K562 (cell line): ENCODE measurements around the gene SLC25A1. TPM values are rescaled to one million over a fixed set of nuclear protein-coding genes. Genes with fewer than 3 reads are reported as not detected.

Source experiments
- CBX1 ChIP-seq: sonication (generic); IDR thresholded peaks from 2 replicates; pipeline ENCODE4 v1.6.1; 2016; ENCODE audit warnings: antibody characterized with exemption, low read depth, mild to moderate bottlenecking
- CREB3L1 ChIP-seq: fragments of 450-650 bp; IDR thresholded peaks from 2 replicates; pipeline ENCODE4 v1.6.1; 2014; ENCODE audit warnings: low read depth, mild to moderate bottlenecking, moderate library complexity, borderline replicate concordance
- CXXC5 ChIP-seq: fragments of 250-450 bp; sonication (Bioruptor Pico); IDR thresholded peaks from 2 replicates; pipeline ENCODE4 v1.8.0; 2022; ENCODE audit warnings: inconsistent platforms, mild to moderate bottlenecking, moderate library complexity
- HDGF ChIP-seq: fragments of 450-650 bp; IDR thresholded peaks from 2 replicates; pipeline ENCODE4 v1.6.1; 2016
- HNRNPUL1 ChIP-seq: fragments of 200-400 bp; formaldehyde crosslinking; IDR thresholded peaks from 2 replicates; pipeline ENCODE4 v1.6.1; 2017; ENCODE audit warnings: low read length
- KLF6 ChIP-seq: fragments of 250-450 bp; sonication (Bioruptor Pico); IDR thresholded peaks from 2 replicates; pipeline ENCODE4 v1.4.0; 2020; ENCODE audit warnings: mild to moderate bottlenecking, moderate library complexity, borderline replicate concordance
- MAFK ChIP-seq: IDR thresholded peaks from 2 replicates; pipeline ENCODE4 v1.6.1; 2011; ENCODE audit warnings: low read length, improper control_type of control experiment
- MAX ChIP-seq: sonication (generic); formaldehyde crosslinking; IDR thresholded peaks from 2 replicates; pipeline ENCODE4 v1.9.0; 2022; ENCODE audit warnings: mild to moderate bottlenecking, missing genetic modification reagents
- PHF8 ChIP-seq: fragments of 200-600 bp; sonication (generic); IDR thresholded peaks from 2 replicates; pipeline ENCODE4 v1.6.1; 2012; ENCODE audit warnings: mixed run types, mild to moderate bottlenecking, inconsistent platforms, low read length, moderate library complexity, borderline replicate concordance
- RBM14 ChIP-seq: fragments of 200-400 bp; formaldehyde crosslinking; IDR thresholded peaks from 2 replicates; pipeline ENCODE4 v1.6.1; 2018; ENCODE audit warnings: low read depth, mild to moderate bottlenecking, low read length, moderate library complexity, borderline replicate concordance; ENCODE audit not compliant: insufficient read depth
- RNF2 ChIP-seq: sonication (generic); IDR thresholded peaks from 2 replicates; pipeline ENCODE4 v1.6.1; 2016
- SMARCB1 ChIP-seq: IDR thresholded peaks from 2 replicates; pipeline ENCODE4 v1.6.1; 2011; ENCODE audit warnings: improper control_type of control experiment, low read depth; ENCODE audit not compliant: insufficient read length
- SMARCC2 ChIP-seq: fragments of 450-650 bp; IDR thresholded peaks from 2 replicates; pipeline ENCODE4 v1.6.1; 2017; ENCODE audit warnings: antibody characterized with exemption, moderate library complexity, mild to moderate bottlenecking, low read depth
- SNAPC5 ChIP-seq: fragments of 250-450 bp; sonication (Bioruptor Pico); IDR thresholded peaks from 2 replicates; pipeline ENCODE4 v1.8.0; 2021; ENCODE audit warnings: moderate library complexity, mild to moderate bottlenecking, inconsistent platforms
- ZKSCAN1 ChIP-seq: fragments of 150-350 bp; IDR thresholded peaks from 2 replicates; pipeline ENCODE4 v1.6.1; 2016; ENCODE audit warnings: low read depth, low read length
- ZNF133 ChIP-seq: fragments of 250-450 bp; sonication (Bioruptor Pico); IDR thresholded peaks from 2 replicates; pipeline ENCODE4 v1.4.0; 2020; ENCODE audit warnings: mild to moderate bottlenecking
- ZNF140 ChIP-seq: fragments of 250-450 bp; sonication (Bioruptor Pico); IDR thresholded peaks from 2 replicates; pipeline ENCODE4 v1.8.0; 2021; ENCODE audit warnings: moderate library complexity, mild to moderate bottlenecking, inconsistent platforms
- ZNF212 ChIP-seq: fragments of 450-650 bp; formaldehyde crosslinking; IDR thresholded peaks from 2 replicates; pipeline ENCODE4 v1.4.0; 2020; ENCODE audit warnings: mild to moderate bottlenecking
- ZNF592 ChIP-seq: fragments of 450-650 bp; IDR thresholded peaks from 2 replicates; pipeline ENCODE4 v1.6.1; 2017; ENCODE audit warnings: antibody characterized with exemption, mild to moderate bottlenecking
- ZNF668 ChIP-seq: fragments of 250-450 bp; sonication (Bioruptor Pico); IDR thresholded peaks from 2 replicates; pipeline ENCODE4 v1.8.0; 2022; ENCODE audit warnings: mild to moderate bottlenecking, inconsistent platforms
- ZNF740 ChIP-seq, 3 experiments: fragments of 200-800 bp in 1 of 3; sonication (Bioruptor generic) in 1 of 3; sonication (generic) in 1 of 3; formaldehyde crosslinking in 1 of 3; IDR thresholded peaks; 2 replicates each; pipeline versions ENCODE4 v1.6.1 to v1.8.0; 2016 to 2022; ENCODE audit warnings: mild to moderate bottlenecking in 2 of 3, missing compliant biosample characterization in 2 of 3, missing genetic modification characterization in 2 of 3, missing genetic modification reagents in 1 of 3
- ZNF75A ChIP-seq: fragments of 450-650 bp; formaldehyde crosslinking; IDR thresholded peaks from 2 replicates; pipeline ENCODE4 v1.4.0; 2020; ENCODE audit warnings: mild to moderate bottlenecking
- polyA plus RNA-seq, 8 experiments: library from polyadenylated mRNA; depleted of rRNA in 4 of 8; stranded (reverse) in 5 of 8; unstranded in 3 of 8; fragments of >200 nt; fragmentation: Nextera tagmentation in 2 of 8; fragmentation: Illumina TruSeq in 1 of 8; extraction: Ambion mirVana in 2 of 8; extraction: Trizol in 1 of 8; gene quantifications; 2 replicates each; pipeline versions ENCODE4 v1.2.1 to v1.2.3, GENCODE V29; 2011 to 2014; ENCODE audit warnings: inconsistent platforms in 1 of 8, missing spikeins in 1 of 8
- total RNA-seq, 7 experiments: library from RNA; depleted of rRNA in 6 of 7; stranded (reverse); fragments of >200 nt in 6 of 7; fragmentation: Illumina TruSeq in 2 of 7; extraction: Trizol in 2 of 7; gene quantifications; 2 replicates each; pipeline versions ENCODE4 v1.2.1 to v1.2.3, GENCODE V29; 2011 to 2021; ENCODE audit warnings: low replicate concordance in 1 of 7

Gene SLC25A1
- total and polyA plus RNA-seq, 9 of the 15 experiments (the other 6 are each of a cell fraction or from before 2014, with no cell fraction given) = 11.0 to 408 (median 110) TPM

DNA sequence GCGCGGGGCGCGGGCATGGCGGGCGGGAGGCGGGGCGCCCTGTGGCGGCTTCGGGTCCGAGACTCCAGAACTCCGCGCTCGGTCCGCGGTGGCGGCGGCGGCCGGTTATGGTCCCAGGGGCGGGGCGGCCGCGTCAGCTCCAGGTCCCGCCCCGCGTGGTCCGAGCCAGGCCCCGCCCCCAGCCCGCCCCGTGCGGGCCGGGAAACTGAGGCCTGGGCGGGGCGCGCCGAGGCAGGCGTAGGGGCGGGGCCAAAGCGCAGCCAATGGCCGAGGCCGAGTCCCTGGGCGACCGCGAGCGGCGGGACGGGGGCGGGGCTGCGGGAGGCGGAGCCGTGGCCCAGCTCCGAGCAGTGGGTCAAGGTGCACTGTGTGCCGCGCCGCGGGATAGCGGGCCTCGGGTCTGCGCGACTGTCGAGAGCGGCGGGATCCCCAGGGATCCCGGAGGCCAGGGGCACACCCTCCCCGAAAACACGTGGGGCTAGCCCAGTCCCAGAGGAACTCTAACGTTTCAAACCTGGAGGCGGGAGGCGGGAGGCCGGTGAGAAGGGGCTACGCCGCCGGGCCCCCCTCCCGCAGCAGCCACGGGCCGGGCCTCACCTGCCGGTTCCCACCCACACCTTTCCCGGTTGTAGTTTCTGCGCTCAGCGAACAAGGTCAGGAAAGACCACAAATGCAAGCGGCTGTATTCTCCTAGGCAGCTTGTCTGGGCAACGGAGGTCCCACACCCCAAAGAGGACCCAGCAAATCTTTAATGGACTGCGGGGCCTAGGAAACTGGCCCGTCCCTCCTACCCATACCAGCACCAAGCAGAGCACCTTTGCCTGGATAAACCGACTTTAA is at the start of gene SLC25A1 (continued):
- no peak for TF ChIP-seq MAX (CRISPR knock-in tag)
- no peak for TF ChIP-seq CREB3L1
- no peak for TF ChIP-seq RNF2
- no peak for TF ChIP-seq CBX1
- no peak for TF ChIP-seq ZNF75A (CRISPR knock-in tag)
- TF ChIP-seq PHF8 = peak; percentile 84
- TF ChIP-seq HNRNPUL1 = no peak
- no peak for TF ChIP-seq SNAPC5
- peak; percentile 94 for TF ChIP-seq CXXC5 (CRISPR knock-in tag)
- no peak for TF ChIP-seq ZNF740 (CRISPR knock-in tag; IDR thresholded peaks at IDR 0.05)
- no peak for TF ChIP-seq ZNF740 (tag; IDR thresholded peaks at IDR 0.05)
- 0 out of 2 replicates have a peak, but pooled peaks have one; percentile 7 for TF ChIP-seq ZNF133 (CRISPR knock-in tag)
- peak; percentile 83; the same call in 1 of the 2 replicates for TF ChIP-seq ZNF668 (CRISPR knock-in tag)
- TF ChIP-seq MAFK = no peak
- TF ChIP-seq ZNF212 (CRISPR knock-in tag) = no peak
- TF ChIP-seq KLF6 (CRISPR knock-in tag) = no peak
- no peak for TF ChIP-seq SMARCB1
- no peak for TF ChIP-seq HDGF
- no peak for TF ChIP-seq ZNF140
- no peak for TF ChIP-seq RBM14
- TF ChIP-seq ZKSCAN1 = 0 out of 2 replicates have a peak, but pooled peaks have one; percentile 12
- no peak for TF ChIP-seq SMARCC2
- no peak for TF ChIP-seq ZNF592
